Sigmoid colon (tissue), 4 donors: ENCODE data around the gene CDC14B.

ENCODE experiments used
- POLR2A ChIP-seq, 2 donors: fragments of 450-650 bp; IDR thresholded peaks; one replicate each; pipeline ENCODE4 v1.6.1; 2016; ENCODE audit warnings: antibody characterized with exemption in 2 of 2, mild to moderate bottlenecking in 2 of 2, moderate library complexity in 2 of 2
- POLR2AphosphoS5 ChIP-seq, 4 donors: sonication (generic); formaldehyde crosslinking; IDR thresholded peaks; one replicate each; pipeline ENCODE4 v1.6.1; 2017; ENCODE audit warnings: antibody characterized with exemption in 4 of 4
- TF ChIP-seq, protein P1 (sequence below), 4 experiments: fragments of 450-650 bp in 3 of 4; fragments of 200-600 bp in 1 of 4; IDR thresholded peaks; one replicate each; pipeline ENCODE4 v1.5.1; 2016 to 2019; ENCODE audit warnings: antibody characterized with exemption in 4 of 4, mild to moderate bottlenecking in 3 of 4, moderate library complexity in 2 of 4

- TF ChIP-seq, protein P1, sequence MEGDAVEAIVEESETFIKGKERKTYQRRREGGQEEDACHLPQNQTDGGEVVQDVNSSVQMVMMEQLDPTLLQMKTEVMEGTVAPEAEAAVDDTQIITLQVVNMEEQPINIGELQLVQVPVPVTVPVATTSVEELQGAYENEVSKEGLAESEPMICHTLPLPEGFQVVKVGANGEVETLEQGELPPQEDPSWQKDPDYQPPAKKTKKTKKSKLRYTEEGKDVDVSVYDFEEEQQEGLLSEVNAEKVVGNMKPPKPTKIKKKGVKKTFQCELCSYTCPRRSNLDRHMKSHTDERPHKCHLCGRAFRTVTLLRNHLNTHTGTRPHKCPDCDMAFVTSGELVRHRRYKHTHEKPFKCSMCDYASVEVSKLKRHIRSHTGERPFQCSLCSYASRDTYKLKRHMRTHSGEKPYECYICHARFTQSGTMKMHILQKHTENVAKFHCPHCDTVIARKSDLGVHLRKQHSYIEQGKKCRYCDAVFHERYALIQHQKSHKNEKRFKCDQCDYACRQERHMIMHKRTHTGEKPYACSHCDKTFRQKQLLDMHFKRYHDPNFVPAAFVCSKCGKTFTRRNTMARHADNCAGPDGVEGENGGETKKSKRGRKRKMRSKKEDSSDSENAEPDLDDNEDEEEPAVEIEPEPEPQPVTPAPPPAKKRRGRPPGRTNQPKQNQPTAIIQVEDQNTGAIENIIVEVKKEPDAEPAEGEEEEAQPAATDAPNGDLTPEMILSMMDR (IDR thresholded peaks at IDR 0.05): no peak
- TF ChIP-seq POLR2AphosphoS5 (IDR thresholded peaks at IDR 0.05) (no peak), POLR2A (IDR thresholded peaks at IDR 0.05) (no peak)
Observed at GRCh38 chr9:96491880-96492525, 127.6 kb downstream of the CDC14B start.
